SK-N-SH treated with all-trans-retinoic acid at 6 μM for 48 hours (cell line): Measurements from ENCODE around the gene KRTAP5-3.

Experiments
- ATAC-seq: fragments of 200-7000 bp; cut with Tn5 transposase; 3 replicates; pipeline ENCODE4 v1.9.1; 2020; ENCODE audit warnings: mild to moderate bottlenecking, moderate library complexity
- ARNTL ChIP-seq: fragments of 450-650 bp; formaldehyde crosslinking; IDR thresholded peaks from 2 replicates; pipeline ENCODE4 v1.5.0; 2020; ENCODE audit warnings: low read depth, mild to moderate bottlenecking, moderate library complexity, borderline replicate concordance
- BACH2 ChIP-seq: fragments of 250-450 bp; sonication (Bioruptor Pico); IDR thresholded peaks from 2 replicates; pipeline ENCODE4 v1.9.0; 2021; ENCODE audit warnings: mild to moderate bottlenecking, borderline replicate concordance
- CREB5 ChIP-seq: fragments of 250-450 bp; sonication (Bioruptor Pico); IDR thresholded peaks from 2 replicates; pipeline ENCODE4 v1.5.1; 2020; ENCODE audit warnings: low read depth, mild to moderate bottlenecking, moderate library complexity
- CSDC2 ChIP-seq: fragments of 250-450 bp; sonication (Bioruptor Pico); IDR thresholded peaks from 2 replicates; pipeline ENCODE4 v1.5.0; 2020; ENCODE audit warnings: mild to moderate bottlenecking, moderate library complexity
- CSRNP3 ChIP-seq: fragments of 250-450 bp; sonication (Bioruptor Pico); IDR thresholded peaks from 2 replicates; pipeline ENCODE4 v1.5.1; 2021; ENCODE audit warnings: mild to moderate bottlenecking, moderate library complexity
- ESRRG ChIP-seq: fragments of 250-450 bp; sonication (Bioruptor Pico); IDR thresholded peaks from 2 replicates; pipeline ENCODE4 v1.6.1; 2021; ENCODE audit warnings: mild to moderate bottlenecking
- GLIS3 ChIP-seq: fragments of 250-450 bp; sonication (Bioruptor Pico); IDR thresholded peaks from 2 replicates; pipeline ENCODE4 v1.5.0; 2020; ENCODE audit warnings: mild to moderate bottlenecking, moderate library complexity
- ISL1 ChIP-seq: fragments of 250-450 bp; sonication (Bioruptor Pico); IDR thresholded peaks from 2 replicates; pipeline ENCODE4 v2.1.2; 2022; ENCODE audit warnings: mild to moderate bottlenecking, moderate library complexity
- POU6F1 ChIP-seq: fragments of 250-450 bp; sonication (Bioruptor Pico); IDR thresholded peaks from 2 replicates; pipeline ENCODE4 v1.8.0; 2021; ENCODE audit warnings: low read depth, mild to moderate bottlenecking, moderate library complexity, borderline replicate concordance
- PPARA ChIP-seq: fragments of 250-450 bp; sonication (Bioruptor Pico); IDR thresholded peaks from 2 replicates; pipeline ENCODE4 v1.5.0; 2020; ENCODE audit warnings: mild to moderate bottlenecking, borderline replicate concordance
- RARB ChIP-seq: fragments of 250-450 bp; sonication (Bioruptor Pico); IDR thresholded peaks from 2 replicates; pipeline ENCODE4 v1.8.0; 2021; ENCODE audit warnings: mild to moderate bottlenecking, moderate library complexity
- SNAI2 ChIP-seq: fragments of 250-450 bp; sonication (Bioruptor Pico); IDR thresholded peaks from 2 replicates; pipeline ENCODE4 v1.5.0; 2020; ENCODE audit warnings: mild to moderate bottlenecking, moderate library complexity
- TCF4 ChIP-seq: fragments of 250-450 bp; sonication (Bioruptor Pico); IDR thresholded peaks from 2 replicates; pipeline ENCODE4 v1.8.0; 2021; ENCODE audit warnings: mild to moderate bottlenecking, moderate library complexity, borderline replicate concordance
- TOX ChIP-seq: fragments of 250-450 bp; sonication (Bioruptor Pico); IDR thresholded peaks from 2 replicates; pipeline ENCODE4 v1.8.0; 2021; ENCODE audit warnings: mild to moderate bottlenecking, moderate library complexity, borderline replicate concordance
- TSHZ2 ChIP-seq: fragments of 250-450 bp; sonication (Bioruptor Pico); IDR thresholded peaks from 2 replicates; pipeline ENCODE4 v1.5.0; 2020; ENCODE audit warnings: mild to moderate bottlenecking, moderate library complexity
- ZC3H10 ChIP-seq: fragments of 250-450 bp; sonication (Bioruptor Pico); IDR thresholded peaks from 2 replicates; pipeline ENCODE4 v1.5.1; 2021; ENCODE audit warnings: mild to moderate bottlenecking, moderate library complexity
- ZFP3 ChIP-seq: fragments of 250-450 bp; sonication (Bioruptor Pico); IDR thresholded peaks from 2 replicates; pipeline ENCODE4 v1.5.0; 2020; ENCODE audit warnings: mild to moderate bottlenecking, moderate library complexity
- ZFP30 ChIP-seq: fragments of 450-650 bp; formaldehyde crosslinking; IDR thresholded peaks from 2 replicates; pipeline ENCODE4 v1.5.0; 2022; ENCODE audit warnings: mild to moderate bottlenecking, moderate library complexity
- ZNF565 ChIP-seq: fragments of 450-650 bp; formaldehyde crosslinking; conservative IDR thresholded peaks from 2 replicates; pipeline ENCODE4 v1.5.0; 2020; ENCODE audit warnings: low read depth, mild to moderate bottlenecking, moderate library complexity
- ZNF70 ChIP-seq: fragments of 450-650 bp; formaldehyde crosslinking; IDR thresholded peaks from 2 replicates; pipeline ENCODE4 v1.5.0; 2020; ENCODE audit warnings: mild to moderate bottlenecking, moderate library complexity
- ZNF8 ChIP-seq: fragments of 450-650 bp; formaldehyde crosslinking; IDR thresholded peaks from 2 replicates; pipeline ENCODE4 v1.5.0; 2020; ENCODE audit warnings: mild to moderate bottlenecking, moderate library complexity

KRTAP5-3 gene

GRCh38 chr11:1570001-1570453 lies 38.2 kb downstream of the KRTAP5-3 start:
- no peak for ATAC-seq
- TF ChIP-seq ZC3H10 (no peak), BACH2 (CRISPR knock-in tag) (no peak), ZFP30 (no peak), ISL1 (CRISPR knock-in tag) (no peak), ESRRG (CRISPR knock-in tag) (no peak), GLIS3 (no peak), TSHZ2 (CRISPR knock-in tag) (no peak), CSDC2 (no peak), TCF4 (no peak), POU6F1 (CRISPR knock-in tag) (no peak), RARB (CRISPR knock-in tag) (no peak), PPARA (CRISPR knock-in tag) (no peak)

GRCh38 chr11:1569251-1569780 lies 38.9 kb downstream of the KRTAP5-3 start:
- no peak for TF ChIP-seq ZNF565
- no peak for TF ChIP-seq ARNTL (CRISPR knock-in tag)
- no peak for TF ChIP-seq ZNF8
- no peak for TF ChIP-seq TSHZ2 (CRISPR knock-in tag)
- no peak for TF ChIP-seq TCF4
- TF ChIP-seq PPARA (CRISPR knock-in tag), result no peak
- TF ChIP-seq ISL1 (CRISPR knock-in tag), result no peak
- no peak for TF ChIP-seq CREB5 (CRISPR knock-in tag)
- no peak for TF ChIP-seq RARB (CRISPR knock-in tag)
- no peak for TF ChIP-seq ZNF70
- no peak for TF ChIP-seq ZFP3
- no peak for TF ChIP-seq ESRRG (CRISPR knock-in tag)
- TF ChIP-seq CSRNP3, result no peak
- TF ChIP-seq ZC3H10, result no peak
- TF ChIP-seq SNAI2 (CRISPR knock-in tag), result no peak
- TF ChIP-seq TOX (CRISPR knock-in tag), result no peak
- no peak for ATAC-seq

GRCh38 chr11:1568441-1568911 lies 39.8 kb downstream of the KRTAP5-3 start:
- ATAC-seq, result no peak
- no peak for TF ChIP-seq ZNF70
- TF ChIP-seq TOX (CRISPR knock-in tag), result no peak
- TF ChIP-seq ZFP30, result no peak
- no peak for TF ChIP-seq ZNF565
- no peak for TF ChIP-seq ZFP3
- TF ChIP-seq ESRRG (CRISPR knock-in tag), result no peak
- no peak for TF ChIP-seq TCF4
